K562 (cell line): ENCODE measurements around the gene URB2. TPM values are rescaled to one million over a fixed set of nuclear protein-coding genes. Genes with fewer than 3 reads are reported as not detected.

Experiments used
- ATAC-seq: fragments of 200-7000 bp; cut with Tn5 transposase; 3 replicates; pipeline ENCODE4 v1.9.1; 2020; ENCODE audit warnings: moderate library complexity
- BruUV-seq: library from RNA; stranded (reverse); fragments of 400-500 nt; replicated peaks from 2 replicates; lab custom pipeline; 2021; lab: Mats Ljungman, UMichigan
- CTCF ChIA-PET: fragments of 300-600 bp; formaldehyde crosslinking; extraction: SDS; loops from one replicate; lab custom pipeline; 2021; ENCODE audit warnings: low intra/inter-chr PET ratio; lab: Yijun Ruan, JAX
- POLR2A ChIA-PET: fragments of 300-600, 350-650 bp; sonication (Branson Sonifier 250); formaldehyde crosslinking; extraction: SDS; loops from one replicate; lab custom pipeline; 2021; ENCODE audit warnings: antibody characterized with exemption, inconsistent platforms; lab: Yijun Ruan, JAX
- DNase-seq, 4 experiments: peaks; one replicate each; pipeline versions ENCODE4 v3.0.0 to v3.0.0-alpha.2; 2011 to 2018; ENCODE audit warnings: low spot score in 3 of 4, mixed read lengths in 3 of 4; ENCODE audit errors: extremely low read depth in 1 of 4
- FAIRE-seq: peaks from 2 replicates; lab custom pipeline; 2011; peaks lifted over from hg19 to GRCh38; lab: Jason Lieb, UNC
- H2AFZ ChIP-seq: 2 replicates; pipeline ENCODE4 v1.6.0; 2011; ENCODE audit warnings: low read depth, low read length, control low read depth, inconsistent platforms
- H3K27ac ChIP-seq: fragments of 200-600 bp; 3 replicates; pipeline ENCODE4 v1.8.0; 2011; ENCODE audit warnings: low read depth, mild to moderate bottlenecking, control low read depth, inconsistent platforms, low read length, moderate library complexity, mixed read lengths; ENCODE audit errors: extremely low read depth
- H3K27me3 ChIP-seq, 2 experiments: fragments of 300-600 bp in 1 of 2; 2 replicates in 1 of 2; 3 replicates in 1 of 2; pipeline versions ENCODE4 v1.6.0 to v1.8.0; 2011; ENCODE audit warnings: inconsistent platforms in 2 of 2, low read length in 2 of 2, mild to moderate bottlenecking in 1 of 2, mixed read lengths in 1 of 2, moderate library complexity in 1 of 2; ENCODE audit not compliant: control insufficient read depth in 2 of 2, insufficient read depth in 2 of 2
- H3K36me3 ChIP-seq: fragments of 300-600 bp; 3 replicates; pipeline ENCODE4 v1.8.0; 2011; ENCODE audit warnings: mild to moderate bottlenecking, low read length, inconsistent platforms; ENCODE audit not compliant: control insufficient read depth, insufficient read depth
- H3K4me1 ChIP-seq, 2 experiments: fragments of 200-600 bp in 1 of 2; replicated peaks in 1 of 2; 2 replicates in 1 of 2; 3 replicates in 1 of 2; pipeline versions ENCODE4 v1.5.1 to v1.8.0; 2011; ENCODE audit warnings: inconsistent platforms in 2 of 2, low read length in 2 of 2, mild to moderate bottlenecking in 1 of 2, mixed read lengths in 1 of 2, moderate library complexity in 1 of 2; ENCODE audit not compliant: control insufficient read depth in 2 of 2, insufficient read depth in 2 of 2
- H3K4me2 ChIP-seq: 2 replicates; pipeline ENCODE4 v1.6.1; 2011; ENCODE audit warnings: low read length, control low read depth, inconsistent platforms, mixed read lengths; ENCODE audit not compliant: insufficient read depth
- H3K4me3 ChIP-seq: fragments of 200-600 bp; sonication (generic), shearing (Covaris generic); 2 replicates; pipeline ENCODE4 v1.5.1; 2016; ENCODE audit warnings: control low read depth, inconsistent platforms
- H3K79me2 ChIP-seq: fragments of 200-600 bp; 3 replicates; pipeline ENCODE4 v1.8.0; 2011; ENCODE audit warnings: low read length, inconsistent platforms; ENCODE audit not compliant: control insufficient read depth, insufficient read depth
- H3K9ac ChIP-seq, 2 experiments: 2 replicates each; pipeline versions ENCODE4 v1.6.0 to v1.6.1; 2011; ENCODE audit warnings: low read depth in 2 of 2, low read length in 2 of 2, control low read depth in 1 of 2, inconsistent platforms in 1 of 2, mild to moderate bottlenecking in 1 of 2, mixed read lengths in 1 of 2; ENCODE audit not compliant: insufficient read depth in 1 of 2
- H3K9me1 ChIP-seq: one replicate; pipeline ENCODE4 v1.6.0; 2011; ENCODE audit warnings: inconsistent platforms, mild to moderate bottlenecking, low read length, moderate library complexity; ENCODE audit not compliant: control insufficient read depth, insufficient read depth
- H3K9me3 ChIP-seq: replicated peaks from 2 replicates; pipeline ENCODE4 v1.5.1; 2011; ENCODE audit warnings: low read depth, low read length, inconsistent platforms; ENCODE audit not compliant: control insufficient read depth, insufficient read depth
- H4K20me1 ChIP-seq: replicated peaks from 2 replicates; pipeline ENCODE4 v1.6.1; 2011; ENCODE audit warnings: low read length, inconsistent platforms, mixed read lengths; ENCODE audit not compliant: control insufficient read depth, insufficient read depth
- ARID1B ChIP-seq: fragments of 450-650 bp; IDR thresholded peaks from 2 replicates; pipeline ENCODE4 v1.6.1; 2016; ENCODE audit warnings: antibody characterized with exemption, mild to moderate bottlenecking, inconsistent platforms
- ARNT ChIP-seq, 2 experiments: fragments of 450-650 bp; IDR thresholded peaks; 2 replicates each; pipeline ENCODE4 v1.6.1; 2016; ENCODE audit warnings: mild to moderate bottlenecking in 1 of 2
- ATF7 ChIP-seq: fragments of 450-650 bp; IDR thresholded peaks from 2 replicates; pipeline ENCODE4 v1.7.1; 2014; ENCODE audit warnings: mild to moderate bottlenecking, moderate library complexity
- CBFB ChIP-seq: sonication (generic); formaldehyde crosslinking; IDR thresholded peaks from 2 replicates; pipeline ENCODE4 v1.4.0; 2020; ENCODE audit warnings: mild to moderate bottlenecking, missing genetic modification reagents
- GTF2B ChIP-seq: IDR thresholded peaks from 2 replicates; pipeline ENCODE4 v1.6.1; 2011; ENCODE audit not compliant: insufficient read length; ENCODE audit errors: extremely low read depth
- HMBOX1 ChIP-seq: sonication (generic); IDR thresholded peaks from 2 replicates; pipeline ENCODE4 v1.6.1; 2016
- JUNB ChIP-seq: fragments of 450-650 bp; formaldehyde crosslinking; conservative IDR thresholded peaks from 2 replicates; pipeline ENCODE4 v1.4.0; 2020; ENCODE audit warnings: mild to moderate bottlenecking
- KLF1 ChIP-seq: fragments of 450-650 bp; IDR thresholded peaks from 2 replicates; pipeline ENCODE4 v1.6.1; 2016; ENCODE audit warnings: missing genetic modification characterization, missing compliant biosample characterization
- KLF16 ChIP-seq: IDR thresholded peaks from 2 replicates; pipeline ENCODE4 v1.6.1; 2016; ENCODE audit warnings: antibody characterized with exemption
- MAFK ChIP-seq: IDR thresholded peaks from 2 replicates; pipeline ENCODE4 v1.6.1; 2011; ENCODE audit warnings: low read length, improper control_type of control experiment
- MXD1 ChIP-seq: fragments of 250-450 bp; sonication (Bioruptor Pico); IDR thresholded peaks from 2 replicates; pipeline ENCODE4 v1.8.0; 2021; ENCODE audit warnings: borderline replicate concordance, mild to moderate bottlenecking, moderate library complexity; ENCODE audit not compliant: poor library complexity, severe bottlenecking
- NEUROD1 ChIP-seq: fragments of 150-350 bp; IDR thresholded peaks from 2 replicates; pipeline ENCODE4 v1.6.1; 2014; ENCODE audit warnings: borderline replicate concordance, low read length, low read depth; ENCODE audit not compliant: partially characterized antibody
- RB1 ChIP-seq: fragments of 450-650 bp; IDR thresholded peaks from 2 replicates; pipeline ENCODE4 v1.6.1; 2017; ENCODE audit warnings: low read depth, mild to moderate bottlenecking
- ZBTB34 ChIP-seq: fragments of 250-450 bp; sonication (Bioruptor Pico); IDR thresholded peaks from 2 replicates; pipeline ENCODE4 v1.8.0; 2021; ENCODE audit warnings: mild to moderate bottlenecking, moderate library complexity
- ZNF174 ChIP-seq: fragments of 250-450 bp; sonication (Bioruptor Pico); IDR thresholded peaks from 2 replicates; pipeline ENCODE4 v1.4.0; 2020; ENCODE audit warnings: mild to moderate bottlenecking
- ZNF347 ChIP-seq: fragments of 450-650 bp; formaldehyde crosslinking; IDR thresholded peaks from 2 replicates; pipeline ENCODE4 v1.4.0; 2020; ENCODE audit warnings: low read depth, mild to moderate bottlenecking, moderate library complexity
- ZNF695 ChIP-seq: fragments of 450-650 bp; formaldehyde crosslinking; IDR thresholded peaks from 2 replicates; pipeline ENCODE4 v1.4.0; 2020; ENCODE audit warnings: mild to moderate bottlenecking, moderate library complexity
- WGBS: fragments of 100-300 bp; shearing (Covaris generic); methylation state at CpG from one replicate; pipeline ENCODE4 v1.1.6; 2016; ENCODE audit warnings: low coverage, mixed read lengths; ENCODE audit not compliant: insufficient coverage; ENCODE audit errors: missing lambda C conversion rate; 5-methylcytosine and 5-hydroxymethylcytosine counted together
- in situ Hi-C: fragments of 300-500 bp; cut with MboI; formaldehyde crosslinking; loops from 4 replicates; pipeline ENCODE4 v1.15.0; 2018; ENCODE audit warnings: inconsistent platforms, mixed read lengths
- intact Hi-C: fragments of 100-400 bp; cut with micrococcal nuclease; formaldehyde crosslinking; loops from 2 replicates; pipeline ENCODE4 v1.14.2; 2022
- polyA plus RNA-seq, 8 experiments: library from polyadenylated mRNA; depleted of rRNA in 4 of 8; stranded (reverse) in 5 of 8; unstranded in 3 of 8; fragments of >200 nt; fragmentation: Nextera tagmentation in 2 of 8; fragmentation: Illumina TruSeq in 1 of 8; extraction: Ambion mirVana in 2 of 8; extraction: Trizol in 1 of 8; gene quantifications; 2 replicates each; pipeline versions ENCODE4 v1.2.1 to v1.2.3, GENCODE V29; 2011 to 2014; ENCODE audit warnings: inconsistent platforms in 1 of 8, missing spikeins in 1 of 8
- total RNA-seq, 7 experiments: library from RNA; depleted of rRNA in 6 of 7; stranded (reverse); fragments of >200 nt in 6 of 7; fragmentation: Illumina TruSeq in 2 of 7; extraction: Trizol in 2 of 7; gene quantifications; 2 replicates each; pipeline versions ENCODE4 v1.2.1 to v1.2.3, GENCODE V29; 2011 to 2021; ENCODE audit warnings: low replicate concordance in 1 of 7

The URB2 gene
- total and polyA plus RNA-seq, 9 of the 15 experiments (the other 6 are each of a cell fraction or from before 2014, with no cell fraction given): 2.8 to 28.3 (median 19.0) TPM

- no peak overlapping the region for H3K27ac ChIP-seq
- CTCF ChIA-PET: no interaction called here
- H3K9me1 ChIP-seq: no peaks in the 10 kb centered on the region
- H3K79me2 ChIP-seq: no peaks in the 10 kb centered on the region
- 82% methylated on average over 2 of the region's 2 CpGs for WGBS
- no peaks in the 10 kb centered on the region for H3K4me1 ChIP-seq
- POLR2A ChIA-PET: interaction anchor here (0.6 kb wide), 1 partner anchor 11 kb away, joined by 3 read pairs; no protein-coding TSS in a partner anchor
- no peak overlapping the region for H3K4me2 ChIP-seq
- TF ChIP-seq KLF16 (no peak), GTF2B (no peak), HMBOX1 (no peak), MXD1 (CRISPR knock-in tag) (no peak), CBFB (CRISPR knock-in tag) (no peak), MAFK (no peak), ARNT (IDR thresholded peaks at IDR 0.05) (no peak), ARID1B (no peak), KLF1 (tag) (no peak), ATF7 (no peak), JUNB (CRISPR knock-in tag) (no peak), ZNF347 (CRISPR knock-in tag) (no peak), RB1 (no peak), NEUROD1 (no peak), ZNF695 (CRISPR knock-in tag) (no peak), ZNF174 (CRISPR knock-in tag) (no peak), ZBTB34 (no peak)
- TF ChIP-seq, all 486 proteins: peak for 0
- DNase-seq (no peak), ATAC-seq (no peak), FAIRE-seq (no peak)
- no peak overlapping the region for H3K9ac ChIP-seq
- no peaks in the 10 kb centered on the region for H3K9me3 ChIP-seq
- in situ Hi-C loops (no loop called here), intact Hi-C loops (no loop called here)
- no peak overlapping the region for H3K4me3 ChIP-seq
- no peaks in the 10 kb centered on the region for H3K27me3 ChIP-seq
- peaks cover 95% of the 10 kb centered on the region for H3K36me3 ChIP-seq
- H2AFZ ChIP-seq: no peak overlapping the region
- no TSS peak for BruUV-seq
- no peaks in the 10 kb centered on the region for H4K20me1 ChIP-seq
Observed at GRCh38 chr1:229607370-229607769, 18.7 kb upstream of the URB2 start.
